NCI-H526 treated with DMSO at 0.1 percent for 48 hours (cell line): ENCODE results near the gene FILIP1.

ENCODE experiments used
- DNase-seq: peaks from one replicate; lab custom pipeline; 2025; lab: John Stamatoyannopoulos, UW

FILIP1 gene

GRCh38 chr6:75337835-75338580, 155.6 kb downstream of the FILIP1 start:
- no peak for DNase-seq

- DNase-seq: no peak
Measured at GRCh38 chr6:75334266-75335040, 159.1 kb downstream of the FILIP1 start.

GRCh38 chr6:75333676-75334200, 159.9 kb downstream of the FILIP1 start:
- DNase-seq: no peak

- DNase-seq: no peak
Measured at GRCh38 chr6:75331151-75331550, 162.4 kb downstream of the FILIP1 start.

- DNase-seq: no peak
Measured at GRCh38 chr6:75329703-75330102, 163.9 kb downstream of the FILIP1 start.

- no peak for DNase-seq
Measured at GRCh38 chr6:75327807-75328206, 165.8 kb downstream of the FILIP1 start.

GRCh38 chr6:75326557-75327258, 166.9 kb downstream of the FILIP1 start:
- no peak for DNase-seq

GRCh38 chr6:75318900-75319299, 174.7 kb downstream of the FILIP1 start:
- no peak for DNase-seq

- no peak for DNase-seq
Measured at GRCh38 chr6:75317503-75318206, 175.9 kb downstream of the FILIP1 start.

- no peak for DNase-seq
Measured at GRCh38 chr6:75315978-75316377, 177.6 kb downstream of the FILIP1 start.

GRCh38 chr6:75308250-75308988, 185.2 kb downstream of the FILIP1 start:
- no peak for DNase-seq

- DNase-seq: no peak
Measured at GRCh38 chr6:75307364-75308004, 186.1 kb downstream of the FILIP1 start.

GRCh38 chr6:75306064-75306463, 187.5 kb downstream of the FILIP1 start:
- no peak for DNase-seq

- DNase-seq: no peak
Measured at GRCh38 chr6:75305573-75305972, 188.0 kb downstream of the FILIP1 start.

GRCh38 chr6:75302280-75302679, 191.3 kb downstream of the FILIP1 start:
- no peak for DNase-seq

GRCh38 chr6:75301537-75301936, 192.1 kb downstream of the FILIP1 start:
- DNase-seq: no peak

GRCh38 chr6:75301088-75301487, 192.5 kb downstream of the FILIP1 start:
- DNase-seq: no peak

GRCh38 chr6:75300531-75300855, 193.1 kb downstream of the FILIP1 start:
- DNase-seq: no peak

GRCh38 chr6:75299801-75300530, 193.6 kb downstream of the FILIP1 start:
- peak; percentile 14 for DNase-seq
